ENCODE results near the gene TEDC2. TPM values are rescaled to one million over a fixed set of nuclear protein-coding genes. Genes with fewer than 3 reads are reported as not detected.

TEDC2 gene
- total RNA-seq, 2 experiments from 2014 or later: 16.0 to 17.8 TPM

DNA sequence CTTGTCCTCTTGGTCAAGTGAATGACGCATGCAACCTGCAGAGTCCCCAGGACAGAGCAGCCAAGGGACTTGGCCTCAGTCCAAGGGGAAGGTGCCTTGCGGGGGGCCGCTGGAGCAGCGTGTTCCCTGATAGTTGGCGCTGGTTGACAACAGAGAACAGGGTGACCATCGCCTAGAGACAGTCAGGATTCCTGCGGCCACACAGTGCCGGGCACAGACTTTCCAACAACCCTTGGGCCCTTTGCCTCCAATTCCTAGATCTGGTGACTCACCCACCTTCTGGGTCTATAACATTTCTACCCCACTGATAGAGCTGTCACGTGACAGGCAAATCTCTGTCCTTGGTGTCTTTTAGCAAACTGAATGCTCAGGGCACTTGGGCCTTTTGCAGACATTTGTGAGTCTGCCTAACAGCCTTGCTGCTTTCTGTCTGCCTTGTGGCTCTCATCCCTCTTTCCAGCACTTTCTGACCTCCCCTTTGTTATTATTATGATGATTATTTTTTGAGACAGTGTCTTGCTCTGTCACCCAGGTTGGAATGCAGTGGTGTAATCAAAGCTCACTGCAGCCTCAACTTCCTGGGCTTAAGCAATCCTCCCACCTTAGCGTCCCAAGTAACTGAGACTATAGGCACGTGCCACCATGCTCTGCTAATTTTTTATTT lies 11.9 kb upstream of the TEDC2 start:
- no peak overlapping the region for H3K27ac Mint-ChIP-seq

GRCh38 chr16:2449118-2449517 lies 10.8 kb upstream of the TEDC2 start:
- POLR2A ChIA-PET: interaction anchor here (1.9 kb wide), 1 partner anchor 19 kb away, joined by 9 read pairs; the partner anchor contains the start of gene CCNF
- Mint-ChIP-seq H3K27ac (no peak overlapping the region), H3K9me3 (no peaks in the 10 kb centered on the region), H3K36me3 (peaks cover 21% of the 10 kb centered on the region), H3K4me3 (no peak overlapping the region), H3K4me1 (no peaks in the 10 kb centered on the region), H3K27me3 (no peaks in the 10 kb centered on the region)
- no peak for DNase-seq
- ATAC-seq (ENCODE audit: low read depth): no peak

More for the DNA sequence above, 11.9 kb upstream of the TEDC2 start:
- Mint-ChIP-seq H3K27me3 (no peaks in the 10 kb centered on the region), H3K36me3 (peaks cover 25% of the 10 kb centered on the region), H3K4me1 (peaks cover 2% of the 10 kb centered on the region), H3K4me3 (no peak overlapping the region), H3K9me3 (no peaks in the 10 kb centered on the region)
- POLR2A ChIA-PET: interaction anchor here (1.5 kb wide), 1 partner anchor 12 kb away, joined by 4 read pairs; the partner anchor contains the start of gene TEDC2
- no peak for ATAC-seq (ENCODE audit: low read depth)
- DNase-seq: no peak

- no peak overlapping the region for H3K27ac Mint-ChIP-seq
- no peaks in the 10 kb centered on the region for H3K4me1 Mint-ChIP-seq
- POLR2A ChIA-PET: interaction anchor here (0.9 to 1.9 kb wide), 3 partner anchors 9 to 21 kb away, joined by 3 to 9 read pairs (median 4); partner anchors contain the start of gene CCNF
- H3K9me3 Mint-ChIP-seq: no peaks in the 10 kb centered on the region
- peaks cover 23% of the 10 kb centered on the region for H3K36me3 Mint-ChIP-seq
- no peak overlapping the region for H3K4me3 Mint-ChIP-seq
- DNase-seq (no peak), ATAC-seq (ENCODE audit: low read depth) (no peak)
- H3K27me3 Mint-ChIP-seq: no peaks in the 10 kb centered on the region
Observed at GRCh38 chr16:2450535-2450934, 9.4 kb upstream of the TEDC2 start.

DNA sequence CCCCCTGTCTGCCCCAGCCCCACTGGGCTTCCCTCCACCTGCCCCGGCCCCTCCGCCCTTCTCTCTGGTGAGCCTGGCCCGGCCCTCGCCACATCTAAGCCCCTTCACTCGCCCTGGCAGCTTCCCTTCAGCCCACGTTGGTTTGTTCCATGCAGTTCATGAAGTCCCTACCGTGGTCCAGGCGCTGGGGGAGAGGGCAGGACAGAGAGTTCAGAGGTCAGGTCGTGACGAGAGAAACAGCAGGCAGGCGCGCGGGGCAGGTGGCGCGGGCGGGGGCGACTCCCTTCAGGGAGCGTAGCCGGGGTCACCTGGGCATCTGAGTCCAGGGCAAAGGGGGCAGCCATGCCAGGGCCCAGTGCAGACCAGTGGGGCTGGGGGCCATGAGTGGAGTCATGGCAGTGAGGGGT lies 8.9 kb upstream of the TEDC2 start:
- no peak overlapping the region for H3K27ac Mint-ChIP-seq

GRCh38 chr16:2451851-2452320 lies 8.0 kb upstream of the TEDC2 start:
- DNase-seq (no peak), ATAC-seq (ENCODE audit: low read depth) (no peak)
- H3K27ac Mint-ChIP-seq: no peak overlapping the region
- no peaks in the 10 kb centered on the region for H3K27me3 Mint-ChIP-seq
- H3K36me3 Mint-ChIP-seq: peaks cover 23% of the 10 kb centered on the region
- H3K4me1 Mint-ChIP-seq: no peaks in the 10 kb centered on the region
- H3K9me3 Mint-ChIP-seq: no peaks in the 10 kb centered on the region
- POLR2A ChIA-PET: no interaction called here
- H3K4me3 Mint-ChIP-seq: no peak overlapping the region

More for the DNA sequence above, 8.9 kb upstream of the TEDC2 start:
- Mint-ChIP-seq H3K36me3 (peaks cover 23% of the 10 kb centered on the region), H3K27me3 (no peaks in the 10 kb centered on the region), H3K4me3 (no peak overlapping the region), H3K4me1 (no peaks in the 10 kb centered on the region), H3K9me3 (no peaks in the 10 kb centered on the region)
- no peak for DNase-seq
- ATAC-seq (ENCODE audit: low read depth): no peak
- POLR2A ChIA-PET: interaction anchor here (0.5 to 1.2 kb wide), 3 partner anchors 10 to 563 kb away, joined by 3 to 4 read pairs (median 3); no protein-coding TSS in a partner anchor

- POLR2A ChIA-PET: no interaction called here
- DNase-seq (no peak), ATAC-seq (ENCODE audit: low read depth) (no peak)
- Mint-ChIP-seq H3K27me3 (no peaks in the 10 kb centered on the region), H3K27ac (no peak overlapping the region), H3K4me3 (no peak overlapping the region), H3K9me3 (no peaks in the 10 kb centered on the region), H3K4me1 (peaks cover under 1% of the 10 kb centered on the region), H3K36me3 (peaks cover 24% of the 10 kb centered on the region)
Observed at GRCh38 chr16:2452650-2453049, 7.3 kb upstream of the TEDC2 start.

GRCh38 chr16:2455081-2455845 lies 4.6 kb upstream of the TEDC2 start:
- Mint-ChIP-seq H3K36me3 (peaks cover 22% of the 10 kb centered on the region), H3K27me3 (no peaks in the 10 kb centered on the region), H3K27ac (peak overlapping the region; percentile 38), H3K9me3 (no peaks in the 10 kb centered on the region), H3K4me3 (no peak overlapping the region), H3K4me1 (peaks cover 13% of the 10 kb centered on the region)
- ATAC-seq (ENCODE audit: low read depth) (no peak), DNase-seq (no peak)
- POLR2A ChIA-PET: interaction anchor here (0.7 to 0.8 kb wide), 3 partner anchors 20 to 546 kb away, joined by 3 read pairs; no protein-coding TSS in a partner anchor

GRCh38 chr16:2456551-2457153 lies 3.3 kb upstream of the TEDC2 start:
- H3K36me3 Mint-ChIP-seq: peaks cover 22% of the 10 kb centered on the region
- ATAC-seq (ENCODE audit: low read depth) (no peak), DNase-seq (no peak)
- no peak overlapping the region for H3K4me3 Mint-ChIP-seq
- no peak overlapping the region for H3K27ac Mint-ChIP-seq
- H3K4me1 Mint-ChIP-seq: peaks cover 13% of the 10 kb centered on the region
- H3K9me3 Mint-ChIP-seq: no peaks in the 10 kb centered on the region
- no peaks in the 10 kb centered on the region for H3K27me3 Mint-ChIP-seq
- POLR2A ChIA-PET: no interaction called here

- no peak overlapping the region for H3K4me3 Mint-ChIP-seq
- peaks cover 17% of the 10 kb centered on the region for H3K36me3 Mint-ChIP-seq
Observed at GRCh38 chr16:2457267-2457666, 2.6 kb upstream of the TEDC2 start.

GRCh38 chr16:2457946-2458345 lies 2.0 kb upstream of the TEDC2 start:
- no peak for DNase-seq
- POLR2A ChIA-PET: interaction anchor here (0.6 to 1.8 kb wide), 3 partner anchors 14 to 62 kb away, joined by 3 to 4 read pairs (median 4); partner anchors contain the start of gene AMDHD2
- H3K4me3 Mint-ChIP-seq: no peak overlapping the region
- H3K27me3 Mint-ChIP-seq: no peaks in the 10 kb centered on the region
- H3K9me3 Mint-ChIP-seq: no peaks in the 10 kb centered on the region
- H3K27ac Mint-ChIP-seq: no peak overlapping the region
- peaks cover 13% of the 10 kb centered on the region for H3K4me1 Mint-ChIP-seq
- peaks cover 14% of the 10 kb centered on the region for H3K36me3 Mint-ChIP-seq
- ATAC-seq (ENCODE audit: low read depth): no peak

More at GRCh38 chr16:2457267-2457666, 2.6 kb upstream of the TEDC2 start:
- Mint-ChIP-seq H3K4me1 (peaks cover 13% of the 10 kb centered on the region), H3K9me3 (no peaks in the 10 kb centered on the region), H3K27me3 (no peaks in the 10 kb centered on the region), H3K27ac (no peak overlapping the region)
- POLR2A ChIA-PET: interaction anchor here (1.0 to 1.8 kb wide), 2 partner anchors 13 to 63 kb away, joined by 4 read pairs; partner anchors contain the start of gene AMDHD2
- ATAC-seq (ENCODE audit: low read depth) (no peak), DNase-seq (no peak)

- Mint-ChIP-seq H3K27me3 (no peaks in the 10 kb centered on the region), H3K9me3 (no peaks in the 10 kb centered on the region), H3K36me3 (peaks cover 11% of the 10 kb centered on the region), H3K4me3 (peak overlapping the region; percentile 86), H3K4me1 (peaks cover 13% of the 10 kb centered on the region), H3K27ac (peak overlapping the region; percentile 91)
- DNase-seq (no peak), ATAC-seq (ENCODE audit: low read depth) (peak; percentile 0)
- POLR2A ChIA-PET: interaction anchor here (0.9 to 2.3 kb wide), 12 partner anchors 10 to 291 kb away, joined by 3 to 14 read pairs (median 4); partner anchors contain the start of genes AMDHD2, ATP6V0C, CCNF and NTN3
Observed at GRCh38 chr16:2458887-2459646, 842 bp upstream of the TEDC2 start.

DNA sequence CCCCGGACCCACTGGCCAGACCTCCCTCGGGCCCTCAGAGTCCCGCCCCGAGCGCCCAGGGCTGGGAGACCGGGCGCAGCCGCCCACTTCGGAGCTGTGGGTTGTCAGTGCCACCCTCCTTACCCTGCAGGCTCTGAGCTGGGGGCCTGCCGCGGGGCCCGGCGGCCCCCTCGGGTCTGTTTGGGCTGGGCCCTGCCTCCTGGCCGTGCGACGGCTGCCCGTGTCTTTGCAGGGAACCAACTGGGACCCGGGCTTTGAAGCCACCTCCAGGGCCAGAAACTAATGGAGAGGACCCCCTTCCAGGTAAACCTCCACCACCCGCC lies 443 bp downstream of the TEDC2 start:
- no peak for ATAC-seq (ENCODE audit: low read depth)
- Mint-ChIP-seq H3K36me3 (peaks cover 11% of the 10 kb centered on the region), H3K4me3 (peak overlapping the region; percentile 86), H3K4me1 (peaks cover 13% of the 10 kb centered on the region), H3K27ac (no peak overlapping the region), H3K27me3 (peaks cover 2% of the 10 kb centered on the region), H3K9me3 (no peaks in the 10 kb centered on the region)
- POLR2A ChIA-PET: interaction anchor here (0.7 to 2.3 kb wide), 9 partner anchors 10 to 305 kb away, joined by 3 to 14 read pairs (median 4); partner anchors contain the start of genes CCNF, NTN3, TBC1D24 and TRAF7
- DNase-seq: no peak
